Dendritic cell treated with granulocyte-macrophage colony-stimulating factor and Interleukin-4, amounts not matched to agents 40 ng/mL and 50 ng/mL, for 4 days (primary cell): ENCODE data around the gene EEPD1.

Source experiments
- H3K27ac Mint-ChIP-seq: one replicate; pipeline ENCODE4 v1.8.0; 2022; ENCODE audit warnings: mild to moderate bottlenecking, mixed read lengths
- H3K27me3 Mint-ChIP-seq: one replicate; pipeline ENCODE4 v1.8.0; 2022; ENCODE audit warnings: mild to moderate bottlenecking, mixed read lengths
- H3K36me3 Mint-ChIP-seq: one replicate; pipeline ENCODE4 v1.8.0; 2022; ENCODE audit warnings: low read depth, mixed read lengths
- H3K4me1 Mint-ChIP-seq: one replicate; pipeline ENCODE4 v1.8.0; 2022; ENCODE audit warnings: low read depth, mixed read lengths
- H3K4me3 Mint-ChIP-seq: one replicate; pipeline ENCODE4 v1.8.0; 2022; ENCODE audit warnings: mild to moderate bottlenecking, moderate library complexity, mixed read lengths
- H3K9me3 Mint-ChIP-seq: one replicate; pipeline ENCODE4 v1.8.0; 2022; ENCODE audit warnings: mixed read lengths
- intact Hi-C: fragments of 100-400 bp; cut with micrococcal nuclease; formaldehyde crosslinking; loops from one replicate; pipeline ENCODE4 v1.15.0; 2022

The EEPD1 gene

DNA sequence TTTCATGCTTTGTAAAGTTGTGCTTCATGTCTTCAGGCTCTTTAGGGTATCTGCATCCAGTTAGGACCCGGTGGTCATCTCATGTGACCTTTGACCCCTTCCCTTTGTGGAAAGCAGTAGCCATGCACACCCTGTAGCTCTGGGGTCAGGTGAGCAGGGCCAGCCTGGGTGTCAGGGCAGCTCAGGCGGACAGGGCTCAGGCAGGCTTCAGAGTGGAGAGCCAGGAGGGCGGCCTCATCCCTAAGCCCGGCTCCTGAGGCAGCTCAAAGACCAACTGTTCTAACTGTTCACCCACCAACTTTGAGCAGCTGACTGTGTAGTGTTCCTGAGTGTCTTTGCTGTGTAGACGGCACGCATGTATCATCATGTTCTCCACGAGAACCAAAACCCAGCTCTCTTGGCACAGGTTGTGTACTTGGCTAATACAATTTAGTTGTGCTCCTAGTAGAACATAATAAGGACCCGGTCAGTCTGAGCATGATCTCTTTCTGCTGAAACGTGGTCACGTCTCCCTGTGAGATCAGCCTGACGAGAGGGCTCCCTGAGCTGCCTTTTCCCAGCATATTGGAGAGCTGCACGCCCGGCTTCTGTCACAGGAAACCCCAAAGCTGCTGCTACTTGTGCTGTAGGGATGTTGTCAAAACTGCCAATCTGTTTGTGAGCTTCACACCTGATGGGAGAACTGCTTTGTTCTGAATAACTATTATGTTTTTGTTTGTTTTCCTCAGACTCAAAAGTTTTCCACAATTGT is 30.0 kb downstream of the EEPD1 start:
- Mint-ChIP-seq H3K27me3 (no peaks in the 10 kb centered on the region), H3K27ac (no peak overlapping the region), H3K4me3 (no peak overlapping the region), H3K4me1 (peaks cover 69% of the 10 kb centered on the region), H3K9me3 (peaks cover 10% of the 10 kb centered on the region), H3K36me3 (peaks cover 38% of the 10 kb centered on the region)
- intact Hi-C loops, result no loop called here

DNA sequence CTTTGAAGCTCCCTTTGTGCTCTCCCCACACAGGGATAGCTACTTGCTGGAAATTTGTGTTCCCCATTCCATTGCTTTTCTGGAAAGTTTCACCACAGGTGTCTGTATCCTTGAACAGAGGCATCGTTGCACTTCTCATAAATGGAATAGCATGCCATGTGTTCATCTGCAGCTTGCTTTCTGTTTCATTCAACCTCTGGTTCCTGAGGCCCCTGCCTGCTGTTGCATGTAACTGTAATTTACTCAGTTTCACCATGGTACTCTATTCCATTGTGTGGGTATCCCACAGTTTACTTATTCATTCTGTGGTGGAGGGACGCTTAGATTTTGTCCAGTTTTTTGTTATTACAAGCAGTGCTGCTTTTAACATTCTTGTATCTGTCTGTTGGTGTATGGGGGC is 32.0 kb downstream of the EEPD1 start:
- Mint-ChIP-seq H3K4me1 (peaks cover 70% of the 10 kb centered on the region), H3K4me3 (no peak overlapping the region), H3K36me3 (peaks cover 34% of the 10 kb centered on the region), H3K27ac (no peak overlapping the region), H3K9me3 (peaks cover 10% of the 10 kb centered on the region), H3K27me3 (no peaks in the 10 kb centered on the region)
- intact Hi-C loops, result no loop called here

DNA sequence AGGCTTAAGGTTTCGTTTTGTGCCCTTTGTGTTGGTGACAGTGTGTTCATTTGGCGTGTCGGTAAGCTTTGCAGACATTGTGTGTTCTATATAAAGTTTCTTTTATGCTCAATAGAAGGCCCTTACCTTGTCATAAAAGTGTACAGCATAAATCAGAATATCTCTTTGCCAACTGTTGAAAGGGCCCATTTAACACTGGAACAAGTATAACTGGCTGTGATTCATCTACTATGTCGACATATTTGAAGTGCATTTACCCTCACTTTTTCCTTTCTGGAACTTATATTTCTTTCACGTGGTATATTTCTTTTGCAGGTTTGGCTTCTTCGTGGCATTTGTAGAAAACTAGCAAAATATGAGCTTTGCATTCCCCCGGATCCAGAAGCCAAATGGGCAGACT is 32.7 kb downstream of the EEPD1 start:
- intact Hi-C loops, result no loop called here
- Mint-ChIP-seq H3K4me1 (peaks cover 70% of the 10 kb centered on the region), H3K4me3 (no peak overlapping the region), H3K36me3 (peaks cover 31% of the 10 kb centered on the region), H3K27ac (peak overlapping the region; percentile 55), H3K9me3 (peaks cover 10% of the 10 kb centered on the region), H3K27me3 (no peaks in the 10 kb centered on the region)

DNA sequence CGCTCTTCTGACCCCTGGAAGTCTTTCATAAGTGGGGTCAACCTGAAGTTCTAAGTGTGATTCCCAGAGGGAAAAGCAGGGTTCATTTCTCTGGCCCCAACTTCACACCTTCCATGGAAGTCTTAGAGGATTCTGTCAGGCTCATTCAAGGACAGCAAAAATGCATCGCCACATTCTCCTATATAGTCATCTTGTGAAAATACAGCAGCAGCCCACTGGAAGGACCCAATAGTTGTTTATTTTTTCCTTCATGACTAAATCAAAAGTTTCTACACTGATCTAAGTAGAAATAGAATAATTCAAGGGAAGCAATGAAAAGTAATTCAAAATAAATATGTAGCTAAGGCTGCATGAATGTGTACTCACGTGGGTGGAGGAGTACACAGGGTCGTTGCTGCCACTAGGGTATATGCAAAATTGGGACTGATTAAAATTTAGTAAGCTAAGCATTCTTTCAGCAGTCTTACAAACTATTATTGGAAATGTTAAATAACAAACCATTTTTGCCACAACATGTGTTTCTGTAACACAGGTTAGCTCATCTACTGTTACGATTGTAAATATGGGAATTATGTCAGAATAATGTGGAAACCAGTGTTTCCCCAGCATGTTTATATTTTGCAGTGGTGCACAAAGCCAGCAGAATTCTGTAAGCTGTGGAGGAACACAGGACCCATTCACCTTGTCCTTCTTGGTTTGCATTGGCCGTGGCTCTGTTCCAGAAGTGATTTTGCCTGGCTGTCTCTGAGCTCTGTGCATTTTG is 33.5 kb downstream of the EEPD1 start:
- Mint-ChIP-seq H3K36me3 (peaks cover 25% of the 10 kb centered on the region), H3K4me3 (no peak overlapping the region), H3K9me3 (peaks cover 10% of the 10 kb centered on the region), H3K4me1 (peaks cover 71% of the 10 kb centered on the region), H3K27ac (peak overlapping the region; percentile 55), H3K27me3 (no peaks in the 10 kb centered on the region)
- intact Hi-C loops, result no loop called here

DNA sequence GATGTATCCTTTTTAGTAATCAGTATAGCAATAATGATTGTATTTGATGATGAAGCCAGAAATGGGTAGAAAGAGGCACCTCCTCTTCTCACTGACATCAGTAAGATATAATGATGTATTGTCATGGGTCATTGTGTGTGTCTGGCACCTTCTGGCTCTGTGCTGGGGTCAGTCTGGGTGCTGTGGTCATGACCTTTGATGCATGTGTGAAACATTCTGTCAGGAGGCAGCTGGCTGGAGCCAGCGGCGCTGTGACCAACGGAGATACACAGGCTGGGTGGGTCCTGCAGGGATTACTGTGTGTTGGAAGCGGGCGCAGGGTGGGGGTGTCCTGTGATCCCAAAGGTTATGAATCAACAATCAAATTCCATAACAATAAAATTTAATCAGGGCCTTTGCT is 35.2 kb downstream of the EEPD1 start:
- intact Hi-C loops, result no loop called here
- H3K9me3 Mint-ChIP-seq, result peaks cover 10% of the 10 kb centered on the region
- H3K4me1 Mint-ChIP-seq, result peaks cover 70% of the 10 kb centered on the region
- H3K4me3 Mint-ChIP-seq, result no peak overlapping the region
- H3K36me3 Mint-ChIP-seq, result peaks cover 30% of the 10 kb centered on the region
- peaks cover 3% of the 10 kb centered on the region for H3K27me3 Mint-ChIP-seq
- no peak overlapping the region for H3K27ac Mint-ChIP-seq

DNA sequence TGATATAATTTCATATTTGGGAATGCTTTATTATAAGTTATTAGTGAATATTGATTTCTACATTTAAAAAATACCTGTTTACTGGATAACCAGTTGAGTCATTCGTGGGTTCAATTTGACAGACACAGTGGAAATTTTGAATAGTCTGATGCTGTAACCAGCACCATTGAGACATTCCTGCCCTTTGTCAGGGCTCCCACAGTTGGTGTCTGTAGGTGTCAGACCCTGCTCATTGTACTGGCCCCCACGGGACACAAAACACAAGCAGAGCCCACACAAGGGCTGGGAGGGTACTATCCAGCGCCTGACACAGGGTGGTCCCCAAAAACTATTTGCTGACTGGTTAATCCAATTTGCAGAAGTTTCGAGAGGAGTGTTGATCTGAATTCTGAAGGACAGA is 35.9 kb downstream of the EEPD1 start:
- peaks cover 75% of the 10 kb centered on the region for H3K4me1 Mint-ChIP-seq
- H3K27me3 Mint-ChIP-seq, result peaks cover 3% of the 10 kb centered on the region
- no peak overlapping the region for H3K27ac Mint-ChIP-seq
- intact Hi-C loops, result no loop called here
- H3K36me3 Mint-ChIP-seq, result peaks cover 33% of the 10 kb centered on the region
- H3K4me3 Mint-ChIP-seq, result no peak overlapping the region
- H3K9me3 Mint-ChIP-seq, result peaks cover 10% of the 10 kb centered on the region

DNA sequence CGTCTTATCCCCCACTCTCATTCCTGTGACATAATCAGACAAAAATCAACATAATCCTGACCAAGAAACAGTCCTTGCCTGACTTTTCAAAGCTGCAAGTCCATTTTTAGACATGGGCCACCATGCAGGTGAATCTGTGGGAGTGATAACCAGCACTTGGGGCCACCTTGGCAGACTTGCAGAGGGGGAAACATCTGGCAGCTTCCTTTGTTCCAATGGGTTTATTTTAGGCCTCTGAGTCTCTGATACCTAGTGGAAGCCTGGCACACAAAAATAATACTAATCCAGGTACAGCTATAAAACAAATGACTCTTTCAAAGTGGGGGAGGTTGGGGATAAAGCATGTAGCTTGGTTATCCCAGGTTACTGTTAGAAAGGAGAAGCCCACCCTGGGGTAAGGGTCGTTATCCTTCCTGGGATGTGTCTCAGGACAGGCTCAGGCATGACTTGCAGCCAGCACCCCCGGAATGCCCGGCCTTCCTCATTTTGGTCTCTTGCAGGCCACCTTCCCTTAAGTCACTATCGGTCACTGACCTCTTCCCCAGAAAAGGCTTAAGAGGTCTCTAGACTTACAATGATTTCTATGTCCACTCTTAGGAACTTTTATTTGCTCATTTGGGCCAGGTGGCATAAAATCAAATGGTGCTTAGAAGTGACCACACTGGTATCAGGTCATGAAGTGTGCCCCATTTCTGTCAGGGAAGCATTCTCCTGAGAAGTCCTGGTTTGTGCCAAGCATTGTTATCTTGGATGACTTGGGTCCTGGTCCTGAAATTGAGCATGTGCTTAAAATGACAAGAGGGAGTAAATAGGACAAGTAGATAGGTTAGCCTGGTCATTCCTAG is 37.6 kb downstream of the EEPD1 start:
- Mint-ChIP-seq H3K4me1 (peaks cover 83% of the 10 kb centered on the region), H3K9me3 (peaks cover 9% of the 10 kb centered on the region), H3K27me3 (peaks cover 3% of the 10 kb centered on the region), H3K27ac (peak overlapping the region; percentile 81), H3K4me3 (peak overlapping the region; percentile 30), H3K36me3 (peaks cover 38% of the 10 kb centered on the region)
- intact Hi-C loops, result loop anchor here (5.0 kb wide), 1 partner anchor 92 kb away; no protein-coding TSS in a partner anchor

DNA sequence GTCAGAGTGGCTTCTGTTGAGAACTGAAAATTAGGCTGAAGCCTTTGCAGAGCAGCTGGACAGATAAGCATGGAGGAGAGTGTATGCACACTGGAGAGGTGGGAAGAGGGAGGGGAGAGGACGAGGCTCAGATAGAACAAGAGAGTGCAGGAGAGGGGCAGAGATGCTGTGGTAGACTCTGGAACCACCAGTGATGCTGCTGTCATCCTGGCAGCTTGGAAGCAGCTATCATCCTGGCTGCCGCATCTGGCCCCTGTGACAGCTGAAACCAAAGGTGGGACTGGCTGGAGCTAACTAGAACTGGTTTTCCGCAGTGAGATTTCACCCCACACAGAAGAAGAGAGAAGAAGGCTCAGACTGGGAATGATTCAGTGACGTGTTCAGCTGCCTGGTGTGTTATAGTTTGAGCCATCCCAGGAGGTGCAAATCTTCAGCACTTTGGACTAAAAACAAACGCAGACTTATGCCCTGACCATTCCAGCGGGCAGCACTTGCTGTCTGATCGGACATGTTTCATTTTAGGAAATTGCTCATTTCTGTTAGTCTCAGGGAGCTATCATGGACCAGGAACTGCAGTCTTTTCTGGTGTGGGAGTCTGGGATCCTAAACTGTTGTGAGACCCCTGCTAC is 38.4 kb downstream of the EEPD1 start:
- peaks cover 76% of the 10 kb centered on the region for H3K4me1 Mint-ChIP-seq
- H3K36me3 Mint-ChIP-seq, result peaks cover 34% of the 10 kb centered on the region
- peaks cover 2% of the 10 kb centered on the region for H3K9me3 Mint-ChIP-seq
- H3K27me3 Mint-ChIP-seq, result peaks cover 3% of the 10 kb centered on the region
- intact Hi-C loops, result loop anchor here (5.0 kb wide), 1 partner anchor 91 kb away; no protein-coding TSS in a partner anchor
- H3K4me3 Mint-ChIP-seq, result peak overlapping the region; percentile 30
- H3K27ac Mint-ChIP-seq, result peak overlapping the region; percentile 81

DNA sequence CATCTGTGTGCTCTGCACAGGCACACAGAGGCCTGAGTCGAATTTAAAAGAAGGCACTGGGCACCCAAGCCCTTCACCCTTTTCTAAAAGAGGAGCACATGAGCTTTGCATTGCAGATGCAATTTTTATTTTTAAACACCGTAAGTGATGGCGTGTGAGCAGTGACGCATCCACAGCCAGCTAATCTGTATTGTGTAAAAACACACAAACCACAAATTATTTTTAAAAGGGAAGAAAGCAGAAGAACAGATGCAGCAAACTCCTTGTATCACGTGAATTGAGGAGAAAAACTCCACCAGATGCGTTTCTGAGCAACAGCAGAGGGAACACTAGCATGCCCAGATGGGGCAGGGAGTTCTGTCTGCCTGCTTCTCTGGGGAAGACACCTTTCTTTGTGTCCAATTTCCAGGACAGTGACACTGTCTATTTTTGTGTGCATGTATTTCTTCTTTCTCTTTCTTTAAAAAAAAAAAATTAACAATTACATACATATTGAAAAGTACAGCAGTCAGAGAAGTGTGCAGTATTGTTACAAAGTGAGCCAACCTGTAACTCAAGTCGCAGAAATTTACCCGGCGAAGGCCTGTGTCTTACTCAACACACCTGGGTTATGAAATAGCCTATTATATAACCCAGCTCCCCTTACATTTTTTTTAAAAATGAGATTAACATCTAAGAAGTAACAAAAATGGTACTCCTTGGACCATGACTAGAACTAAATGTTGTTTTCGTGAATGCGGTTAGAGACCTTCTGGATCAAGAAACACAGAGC is 39.2 kb downstream of the EEPD1 start:
- intact Hi-C loops, result loop anchor here (1.0 to 5.0 kb wide), 5 partner anchors 16 to 90 kb away; partner anchors contain the start of gene EEPD1
- Mint-ChIP-seq H3K4me1 (peaks cover 72% of the 10 kb centered on the region), H3K9me3 (no peaks in the 10 kb centered on the region), H3K36me3 (peaks cover 33% of the 10 kb centered on the region), H3K4me3 (no peak overlapping the region), H3K27ac (peak overlapping the region; percentile 81), H3K27me3 (peaks cover 3% of the 10 kb centered on the region)

DNA sequence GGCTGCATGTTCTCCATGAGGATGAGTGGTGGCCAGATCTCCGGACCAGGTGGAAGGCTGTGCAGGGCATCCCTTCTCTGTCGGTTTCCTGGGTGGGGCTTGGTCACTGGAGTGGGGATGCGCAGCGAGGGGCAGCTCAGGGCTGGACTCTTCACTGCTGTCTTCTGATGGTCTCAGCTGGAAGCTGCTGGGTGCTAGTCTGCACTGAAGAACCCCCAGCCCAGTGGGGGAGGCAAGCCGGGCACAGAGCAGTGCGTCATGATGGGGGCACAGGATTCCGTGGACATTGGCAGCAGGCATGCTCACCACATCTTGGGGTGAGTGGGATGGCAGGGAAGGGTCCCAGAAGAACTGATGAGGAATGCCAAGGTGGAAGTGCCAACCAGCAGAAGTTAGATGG is 39.8 kb downstream of the EEPD1 start:
- peaks cover 68% of the 10 kb centered on the region for H3K4me1 Mint-ChIP-seq
- H3K27ac Mint-ChIP-seq, result peak overlapping the region; percentile 71
- no peaks in the 10 kb centered on the region for H3K9me3 Mint-ChIP-seq
- H3K4me3 Mint-ChIP-seq, result no peak overlapping the region
- H3K36me3 Mint-ChIP-seq, result peaks cover 29% of the 10 kb centered on the region
- peaks cover 3% of the 10 kb centered on the region for H3K27me3 Mint-ChIP-seq
- intact Hi-C loops, result loop anchor here (1.0 to 5.0 kb wide), 5 partner anchors 15 to 89 kb away; partner anchors contain the start of gene EEPD1

DNA sequence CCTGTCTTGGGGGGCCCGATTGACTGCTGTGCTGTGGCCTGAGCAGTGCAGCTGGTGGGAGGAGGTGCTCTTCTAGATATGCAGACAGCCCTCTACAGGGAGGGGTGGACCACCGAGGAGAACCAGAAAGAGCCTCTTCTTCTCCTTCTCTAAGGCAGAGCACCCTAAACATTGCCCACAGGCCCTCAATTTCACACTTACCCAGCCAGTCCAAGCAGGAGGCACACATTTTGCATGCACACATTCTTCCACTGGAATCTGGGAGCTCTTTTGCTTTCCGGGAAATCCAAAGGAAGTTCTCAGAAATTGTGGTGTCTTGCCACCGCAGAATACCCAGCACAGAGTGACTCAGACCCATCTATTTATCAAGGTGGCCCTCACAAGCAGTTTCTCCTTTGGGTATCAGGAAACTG is 45.8 kb downstream of the EEPD1 start:
- intact Hi-C loops, result no loop called here
- Mint-ChIP-seq H3K27me3 (no peaks in the 10 kb centered on the region), H3K9me3 (no peaks in the 10 kb centered on the region), H3K4me1 (peaks cover 67% of the 10 kb centered on the region), H3K27ac (peak overlapping the region; percentile 54), H3K36me3 (peaks cover 24% of the 10 kb centered on the region), H3K4me3 (no peak overlapping the region)

DNA sequence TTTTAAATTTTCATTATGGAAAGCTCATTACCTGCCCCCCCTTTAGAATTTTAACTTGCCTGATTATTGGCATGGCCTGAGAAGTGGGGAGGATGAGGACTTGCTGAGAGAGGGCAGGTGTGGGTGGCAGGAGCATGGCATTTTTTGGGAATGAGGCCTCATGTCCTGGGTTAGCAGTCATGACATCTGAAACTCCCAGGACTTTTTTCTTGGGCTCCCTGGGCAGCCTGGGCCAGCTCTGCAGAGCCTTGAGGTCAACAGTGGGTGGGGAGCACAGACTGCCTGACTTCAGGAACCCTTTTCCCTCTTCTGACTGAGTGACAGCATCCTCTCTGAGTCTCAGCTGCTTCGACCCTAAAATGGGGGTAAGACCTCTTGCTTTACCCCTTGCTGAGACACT is 46.3 kb downstream of the EEPD1 start:
- peak overlapping the region; percentile 54 for H3K27ac Mint-ChIP-seq
- peak overlapping the region; percentile 25 for H3K4me3 Mint-ChIP-seq
- H3K4me1 Mint-ChIP-seq, result peaks cover 67% of the 10 kb centered on the region
- H3K36me3 Mint-ChIP-seq, result peaks cover 20% of the 10 kb centered on the region
- intact Hi-C loops, result no loop called here
- H3K27me3 Mint-ChIP-seq, result no peaks in the 10 kb centered on the region
- no peaks in the 10 kb centered on the region for H3K9me3 Mint-ChIP-seq
